ENCODE data around the gene GPC6.

Gene GPC6

DNA sequence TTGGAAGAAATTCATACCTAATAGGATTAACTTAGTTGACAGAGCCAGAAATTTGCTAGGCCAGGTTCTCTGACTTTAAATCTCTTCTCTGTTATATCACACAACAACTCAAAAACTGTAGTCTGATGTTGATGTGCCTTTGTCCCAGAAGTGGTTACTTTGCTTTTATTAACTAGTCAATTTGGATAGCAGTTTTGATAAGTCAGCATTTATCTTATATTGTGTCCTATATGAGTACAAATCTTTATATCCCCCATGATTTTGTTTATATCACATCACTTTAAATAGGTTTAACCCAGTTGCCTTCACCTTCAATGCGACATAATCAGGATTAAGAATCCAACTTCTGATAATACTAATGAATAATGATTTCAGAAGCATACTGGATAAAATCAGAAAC, 459.3 kb downstream of the GPC6 start:
- Histone ChIP-seq H3K27ac (ENCODE audit: low read depth, low read length) (no peak overlapping the region), H3K36me3 (ENCODE audit: control insufficient read depth in 1 of 2, insufficient read depth in 2 of 2, low read length in 2 of 2) (no peaks in the 10 kb centered on the region), H3K4me1 (ENCODE audit: control insufficient read depth in 1 of 2, insufficient read depth in 2 of 2, low read length in 2 of 2) (no peaks in the 10 kb centered on the region), H3K27me3 (ENCODE audit: control insufficient read depth in 1 of 2, insufficient read depth in 2 of 2, low read length in 2 of 2) (no peaks in the 10 kb centered on the region), H3K4me3 (ENCODE audit: low read depth in 1 of 2, low read length in 2 of 2) (no peak overlapping the region), H3K9me3 (ENCODE audit: control insufficient read depth in 1 of 2, low read length in 2 of 2) (no peaks in the 10 kb centered on the region), H3K9ac (ENCODE audit: low read depth in 1 of 2, low read length in 2 of 2) (no peak overlapping the region)

DNA sequence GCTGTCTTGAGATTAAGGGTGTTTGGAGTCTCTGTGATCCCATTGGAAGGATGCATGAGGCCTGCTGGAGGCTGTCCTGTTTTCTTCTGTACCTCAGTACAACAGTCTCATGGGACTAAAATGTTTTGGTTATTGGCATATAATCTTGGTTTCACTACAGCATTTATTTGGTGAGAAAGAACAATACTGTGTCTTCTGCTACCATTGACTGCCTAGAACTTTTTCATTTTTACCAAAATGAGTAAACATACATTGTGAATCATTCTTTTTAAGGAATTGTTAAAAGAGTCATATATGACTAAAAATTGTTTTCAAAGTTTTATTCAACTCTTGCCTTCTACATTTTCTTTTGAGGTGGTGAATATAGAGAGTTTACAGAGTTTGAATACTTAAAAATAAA, 459.8 kb downstream of the GPC6 start:
- Histone ChIP-seq H3K4me1 (ENCODE audit: control insufficient read depth in 1 of 2, insufficient read depth in 2 of 2, low read length in 2 of 2) (no peaks in the 10 kb centered on the region), H3K9ac (ENCODE audit: low read depth in 1 of 2, low read length in 2 of 2) (no peak overlapping the region), H3K27me3 (ENCODE audit: control insufficient read depth in 1 of 2, insufficient read depth in 2 of 2, low read length in 2 of 2) (no peaks in the 10 kb centered on the region), H3K4me3 (ENCODE audit: low read depth in 1 of 2, low read length in 2 of 2) (no peak overlapping the region), H3K9me3 (ENCODE audit: control insufficient read depth in 1 of 2, low read length in 2 of 2) (no peaks in the 10 kb centered on the region), H3K27ac (ENCODE audit: low read depth, low read length) (no peak overlapping the region), H3K36me3 (ENCODE audit: control insufficient read depth in 1 of 2, insufficient read depth in 2 of 2, low read length in 2 of 2) (no peaks in the 10 kb centered on the region)

DNA sequence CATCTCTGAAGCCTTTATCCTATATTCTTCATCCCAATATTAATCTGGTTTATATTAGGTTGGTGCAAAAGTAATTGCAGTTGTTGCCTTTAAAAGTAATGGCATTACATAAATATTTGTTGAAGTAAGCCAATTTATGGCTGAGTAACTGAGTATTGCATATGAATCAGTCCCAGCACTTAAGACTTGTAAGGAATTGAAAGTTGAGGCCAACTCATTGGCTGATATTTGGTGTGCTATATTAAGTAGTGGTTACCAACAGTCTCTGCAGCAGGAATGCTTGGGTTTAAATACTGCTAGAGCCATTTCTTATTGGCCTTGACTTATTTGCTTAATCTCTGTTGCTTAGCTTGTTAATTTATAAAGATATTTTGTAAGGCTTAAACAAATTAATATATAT, 460.7 kb downstream of the GPC6 start:
- Histone ChIP-seq H3K36me3 (ENCODE audit: control insufficient read depth in 1 of 2, insufficient read depth in 2 of 2, low read length in 2 of 2) (no peaks in the 10 kb centered on the region), H3K27me3 (ENCODE audit: control insufficient read depth in 1 of 2, insufficient read depth in 2 of 2, low read length in 2 of 2) (no peaks in the 10 kb centered on the region), H3K4me1 (ENCODE audit: control insufficient read depth in 1 of 2, insufficient read depth in 2 of 2, low read length in 2 of 2) (no peaks in the 10 kb centered on the region), H3K27ac (ENCODE audit: low read depth, low read length) (no peak overlapping the region), H3K9me3 (ENCODE audit: control insufficient read depth in 1 of 2, low read length in 2 of 2) (no peaks in the 10 kb centered on the region), H3K9ac (ENCODE audit: low read depth in 1 of 2, low read length in 2 of 2) (no peak overlapping the region), H3K4me3 (ENCODE audit: low read depth in 1 of 2, low read length in 2 of 2) (no peak overlapping the region)

DNA sequence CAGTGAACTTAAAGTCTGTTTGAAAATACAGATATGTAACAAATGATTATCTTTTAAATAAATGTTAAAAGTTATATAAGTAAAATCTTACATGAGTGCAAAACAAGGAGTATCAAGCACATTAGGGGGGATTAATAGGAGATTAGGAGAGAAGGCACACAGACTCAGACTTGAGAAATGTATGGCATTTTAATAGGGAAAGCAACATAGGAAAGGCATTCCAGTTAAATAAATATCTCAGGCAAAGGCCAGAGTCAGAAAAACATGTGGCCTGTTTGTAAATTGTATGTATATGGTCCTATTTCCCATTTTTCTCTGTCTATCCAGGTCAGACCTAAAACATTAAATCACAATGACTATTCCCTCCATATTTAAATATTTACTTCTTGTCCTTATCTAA, 462.7 kb downstream of the GPC6 start:
- no peaks in the 10 kb centered on the region for H3K4me1 ChIP-seq (ENCODE audit: control insufficient read depth in 1 of 2, insufficient read depth in 2 of 2, low read length in 2 of 2)
- no peaks in the 10 kb centered on the region for H3K36me3 ChIP-seq (ENCODE audit: control insufficient read depth in 1 of 2, insufficient read depth in 2 of 2, low read length in 2 of 2)
- H3K9me3 ChIP-seq (ENCODE audit: control insufficient read depth in 1 of 2, low read length in 2 of 2): no peaks in the 10 kb centered on the region
- no peak overlapping the region for H3K4me3 ChIP-seq (ENCODE audit: low read depth in 1 of 2, low read length in 2 of 2)
- H3K9ac ChIP-seq (ENCODE audit: low read depth in 1 of 2, low read length in 2 of 2): no peak overlapping the region
- no peak overlapping the region for H3K27ac ChIP-seq (ENCODE audit: low read depth, low read length)
- no peaks in the 10 kb centered on the region for H3K27me3 ChIP-seq (ENCODE audit: control insufficient read depth in 1 of 2, insufficient read depth in 2 of 2, low read length in 2 of 2)

DNA sequence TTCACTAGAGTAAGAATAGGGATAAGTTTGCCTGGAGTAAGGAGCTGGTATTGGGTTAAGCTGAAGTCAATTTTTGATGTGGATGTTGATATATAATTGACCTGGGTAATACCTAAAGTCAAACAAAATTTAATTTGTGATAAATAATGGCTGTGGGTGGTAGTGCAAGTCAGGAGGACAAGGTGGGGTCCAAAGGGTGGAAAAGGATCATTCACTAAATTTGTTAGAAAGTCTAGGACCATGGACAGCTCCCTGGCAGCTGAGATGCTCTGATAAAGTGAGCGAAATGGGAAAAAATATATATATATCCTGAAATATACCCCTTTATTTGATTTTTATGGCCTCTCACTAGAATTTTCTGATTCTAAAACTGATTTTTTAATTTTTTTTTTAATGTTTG, 463.5 kb downstream of the GPC6 start:
- Histone ChIP-seq H3K27me3 (ENCODE audit: control insufficient read depth in 1 of 2, insufficient read depth in 2 of 2, low read length in 2 of 2) (no peaks in the 10 kb centered on the region), H3K27ac (ENCODE audit: low read depth, low read length) (no peak overlapping the region), H3K9ac (ENCODE audit: low read depth in 1 of 2, low read length in 2 of 2) (no peak overlapping the region), H3K36me3 (ENCODE audit: control insufficient read depth in 1 of 2, insufficient read depth in 2 of 2, low read length in 2 of 2) (no peaks in the 10 kb centered on the region), H3K4me1 (ENCODE audit: control insufficient read depth in 1 of 2, insufficient read depth in 2 of 2, low read length in 2 of 2) (no peaks in the 10 kb centered on the region), H3K9me3 (ENCODE audit: control insufficient read depth in 1 of 2, low read length in 2 of 2) (no peaks in the 10 kb centered on the region), H3K4me3 (ENCODE audit: low read depth in 1 of 2, low read length in 2 of 2) (no peak overlapping the region)

DNA sequence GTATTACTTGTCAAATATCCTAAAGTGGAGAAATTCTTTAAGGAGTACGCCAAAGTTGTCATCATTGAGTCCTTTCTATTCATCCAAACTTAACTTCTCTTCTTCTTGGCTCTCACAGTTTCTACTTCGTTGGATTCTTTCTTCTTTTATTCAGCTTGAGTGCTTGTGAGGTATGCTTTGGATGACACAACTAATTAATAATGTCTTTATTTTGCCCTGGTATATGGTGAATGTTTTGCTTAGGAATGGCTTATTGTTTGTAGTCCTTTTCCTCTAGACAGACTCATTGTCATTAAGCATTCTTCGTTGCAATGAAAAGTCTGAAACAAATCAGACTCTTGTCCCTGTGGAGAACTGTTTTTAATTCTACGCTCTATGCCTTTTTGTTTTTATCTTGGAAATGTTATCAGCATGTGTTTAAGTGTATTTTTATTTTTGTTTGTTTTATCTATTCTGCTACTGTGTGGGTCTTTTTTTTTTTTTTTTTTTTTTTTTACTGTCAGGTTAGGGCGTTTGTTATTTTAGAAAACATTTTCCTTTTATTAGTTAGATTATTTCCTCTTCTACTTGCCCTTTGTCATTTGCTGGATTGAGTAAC, 471.5 kb downstream of the GPC6 start:
- Histone ChIP-seq H3K9ac (ENCODE audit: low read depth in 1 of 2, low read length in 2 of 2) (no peak overlapping the region), H3K9me3 (ENCODE audit: control insufficient read depth in 1 of 2, low read length in 2 of 2) (no peaks in the 10 kb centered on the region), H3K36me3 (ENCODE audit: control insufficient read depth in 1 of 2, insufficient read depth in 2 of 2, low read length in 2 of 2) (no peaks in the 10 kb centered on the region)

DNA sequence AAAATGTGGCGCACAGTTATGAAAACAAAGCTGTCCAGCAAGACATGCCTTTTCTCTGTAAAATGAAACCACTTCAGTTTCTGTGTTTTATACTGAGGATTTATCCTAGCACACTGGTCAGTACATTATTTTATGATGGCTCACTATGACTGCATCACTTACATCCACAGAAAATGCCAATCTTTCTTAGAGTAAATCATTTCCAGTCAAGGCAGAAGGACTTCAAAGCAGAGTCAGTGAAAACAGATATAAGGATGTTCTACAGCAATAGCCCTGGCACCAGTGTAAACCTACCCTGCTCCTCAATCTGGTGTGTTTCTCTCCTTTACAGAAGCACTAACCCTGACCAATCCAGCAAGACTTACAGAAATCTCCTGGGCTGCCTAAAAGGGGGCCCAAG, 473.5 kb downstream of the GPC6 start:
- no peak overlapping the region for H3K27ac ChIP-seq (ENCODE audit: low read depth, low read length)
- H3K9me3 ChIP-seq (ENCODE audit: control insufficient read depth in 1 of 2, low read length in 2 of 2): no peaks in the 10 kb centered on the region
- H3K4me1 ChIP-seq (ENCODE audit: control insufficient read depth in 1 of 2, insufficient read depth in 2 of 2, low read length in 2 of 2): no peaks in the 10 kb centered on the region
- no peak overlapping the region for H3K9ac ChIP-seq (ENCODE audit: low read depth in 1 of 2, low read length in 2 of 2)
- H3K27me3 ChIP-seq (ENCODE audit: control insufficient read depth in 1 of 2, insufficient read depth in 2 of 2, low read length in 2 of 2): no peaks in the 10 kb centered on the region
- H3K36me3 ChIP-seq (ENCODE audit: control insufficient read depth in 1 of 2, insufficient read depth in 2 of 2, low read length in 2 of 2): no peaks in the 10 kb centered on the region
- no peak overlapping the region for H3K4me3 ChIP-seq (ENCODE audit: low read depth in 1 of 2, low read length in 2 of 2)

More for the DNA sequence above, 471.5 kb downstream of the GPC6 start:
- no peak overlapping the region for H3K27ac ChIP-seq (ENCODE audit: low read depth, low read length)
- no peaks in the 10 kb centered on the region for H3K27me3 ChIP-seq (ENCODE audit: control insufficient read depth in 1 of 2, insufficient read depth in 2 of 2, low read length in 2 of 2)
- no peaks in the 10 kb centered on the region for H3K4me1 ChIP-seq (ENCODE audit: control insufficient read depth in 1 of 2, insufficient read depth in 2 of 2, low read length in 2 of 2)
- no peak overlapping the region for H3K4me3 ChIP-seq (ENCODE audit: low read depth in 1 of 2, low read length in 2 of 2)

DNA sequence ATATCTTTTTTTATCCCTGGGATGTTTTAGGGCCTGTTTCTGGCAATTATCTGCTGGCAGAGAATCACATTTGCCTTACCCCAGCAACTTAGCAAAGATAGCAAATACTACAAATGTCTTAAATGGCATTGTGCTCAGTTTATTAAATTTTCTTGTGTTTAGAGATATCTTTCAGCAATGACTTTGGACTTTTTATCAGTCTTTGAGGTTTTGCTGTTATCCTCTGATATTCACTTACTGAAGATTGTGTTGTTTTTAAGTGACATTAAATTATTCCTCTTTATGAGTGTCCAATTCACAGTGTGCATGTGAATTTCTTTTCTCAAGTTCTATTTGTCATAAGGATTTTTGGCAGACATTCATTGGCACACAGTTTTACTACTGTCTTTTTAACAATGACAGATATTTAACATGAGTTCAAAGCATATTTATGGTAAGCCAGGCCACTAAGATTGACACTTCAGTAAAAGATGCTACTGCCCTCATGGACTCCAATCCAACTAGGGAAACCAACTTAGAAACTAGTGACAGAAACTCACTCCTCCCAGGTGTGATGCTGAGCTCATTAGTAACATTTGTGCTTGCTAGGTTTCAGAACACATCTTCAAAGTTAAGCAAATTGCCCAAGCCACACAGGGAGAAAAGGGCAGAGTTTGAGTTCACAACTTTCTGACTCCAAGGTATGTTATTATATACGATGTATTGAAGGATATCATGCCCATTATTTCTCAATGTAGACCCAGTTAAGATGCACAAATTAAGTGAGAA, 481.9 kb downstream of the GPC6 start:
- H3K27me3 ChIP-seq (ENCODE audit: control insufficient read depth in 1 of 2, insufficient read depth in 2 of 2, low read length in 2 of 2): no peaks in the 10 kb centered on the region
- H3K27ac ChIP-seq (ENCODE audit: low read depth, low read length): no peak overlapping the region

DNA sequence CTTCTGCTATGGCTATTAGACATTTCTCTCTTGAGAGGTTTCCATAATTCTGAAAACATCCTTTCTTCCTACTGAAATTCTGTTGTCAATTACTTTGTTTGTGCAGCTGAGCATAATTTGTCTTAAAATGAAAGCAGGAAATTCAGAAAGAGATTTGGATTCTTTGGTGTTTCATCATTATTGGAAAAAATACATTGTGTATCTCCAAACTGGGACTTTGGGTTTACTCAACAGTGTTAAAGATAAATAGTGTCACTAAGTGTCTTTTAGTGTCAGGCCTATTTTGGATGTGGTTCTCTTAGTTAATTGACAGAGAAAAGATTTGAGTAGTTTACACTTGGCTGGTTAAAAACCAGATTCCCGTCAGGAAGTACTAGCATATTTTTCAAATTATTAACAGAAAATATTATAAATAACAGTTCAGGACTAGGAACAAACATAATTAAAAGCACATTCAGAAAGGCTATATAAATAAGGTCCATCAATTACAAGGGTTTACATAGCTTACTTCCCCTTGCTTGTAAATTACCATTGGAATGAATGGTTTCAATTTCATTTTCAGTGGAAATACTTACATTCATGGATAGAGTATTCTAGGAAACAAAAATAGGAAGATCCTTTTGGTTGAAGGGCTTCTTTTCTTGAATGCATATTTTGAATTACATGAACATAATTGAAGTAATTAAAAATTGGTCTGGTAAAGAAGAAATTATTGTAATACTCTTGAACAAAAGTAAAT, 483.1 kb downstream of the GPC6 start:
- Histone ChIP-seq H3K27me3 (ENCODE audit: control insufficient read depth in 1 of 2, insufficient read depth in 2 of 2, low read length in 2 of 2) (no peaks in the 10 kb centered on the region), H3K9ac (ENCODE audit: low read depth in 1 of 2, low read length in 2 of 2) (no peak overlapping the region), H3K4me3 (ENCODE audit: low read depth in 1 of 2, low read length in 2 of 2) (no peak overlapping the region), H3K27ac (ENCODE audit: low read depth, low read length) (no peak overlapping the region), H3K36me3 (ENCODE audit: control insufficient read depth in 1 of 2, insufficient read depth in 2 of 2, low read length in 2 of 2) (no peaks in the 10 kb centered on the region), H3K9me3 (ENCODE audit: control insufficient read depth in 1 of 2, low read length in 2 of 2) (peaks cover 3% of the 10 kb centered on the region in 2 donors), H3K4me1 (ENCODE audit: control insufficient read depth in 1 of 2, insufficient read depth in 2 of 2, low read length in 2 of 2) (no peaks in the 10 kb centered on the region)

More for the DNA sequence above, 481.9 kb downstream of the GPC6 start:
- Histone ChIP-seq H3K9ac (ENCODE audit: low read depth in 1 of 2, low read length in 2 of 2) (no peak overlapping the region), H3K4me3 (ENCODE audit: low read depth in 1 of 2, low read length in 2 of 2) (no peak overlapping the region), H3K9me3 (ENCODE audit: control insufficient read depth in 1 of 2, low read length in 2 of 2) (no peaks in the 10 kb centered on the region), H3K4me1 (ENCODE audit: control insufficient read depth in 1 of 2, insufficient read depth in 2 of 2, low read length in 2 of 2) (no peaks in the 10 kb centered on the region), H3K36me3 (ENCODE audit: control insufficient read depth in 1 of 2, insufficient read depth in 2 of 2, low read length in 2 of 2) (no peaks in the 10 kb centered on the region)

DNA sequence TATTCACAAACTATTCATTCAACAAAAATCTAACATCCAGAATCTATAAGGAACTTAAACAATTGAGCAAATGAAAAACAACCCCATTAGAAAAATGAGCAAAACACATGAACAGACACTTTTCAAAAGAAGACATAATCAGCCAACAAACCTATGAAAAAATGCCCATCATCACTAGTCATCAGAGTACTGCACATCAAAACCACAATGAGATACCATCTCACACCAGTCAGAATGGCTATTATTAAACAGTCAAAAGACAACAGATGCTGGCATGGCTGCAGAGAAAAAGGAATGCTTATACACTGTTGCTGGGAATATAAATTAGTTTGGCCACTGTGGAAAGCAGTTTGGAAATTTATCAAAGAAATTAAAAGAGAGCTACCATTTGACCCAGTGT, 487.6 kb downstream of the GPC6 start:
- Histone ChIP-seq H3K4me1 (ENCODE audit: control insufficient read depth in 1 of 2, insufficient read depth in 2 of 2, low read length in 2 of 2) (no peaks in the 10 kb centered on the region), H3K27ac (ENCODE audit: low read depth, low read length) (no peak overlapping the region), H3K4me3 (ENCODE audit: low read depth in 1 of 2, low read length in 2 of 2) (no peak overlapping the region), H3K27me3 (ENCODE audit: control insufficient read depth in 1 of 2, insufficient read depth in 2 of 2, low read length in 2 of 2) (no peaks in the 10 kb centered on the region), H3K36me3 (ENCODE audit: control insufficient read depth in 1 of 2, insufficient read depth in 2 of 2, low read length in 2 of 2) (no peaks in the 10 kb centered on the region), H3K9ac (ENCODE audit: low read depth in 1 of 2, low read length in 2 of 2) (no peak overlapping the region), H3K9me3 (ENCODE audit: control insufficient read depth in 1 of 2, low read length in 2 of 2) (peaks cover 3 to 7% of the 10 kb centered on the region in 2 donors)

Measured in duodenal mucosa (tissue), 2 donors.